ENCODE results near the gene RBM15.

Gene RBM15

GRCh38 chr1:110341872-110342331 is 2.7 kb downstream of the RBM15 start:
- H3K9ac ChIP-seq (ENCODE audit: low read length), result no peak overlapping the region
- peaks cover 18 to 21% of the 10 kb centered on the region in 2 experiments for H3K4me1 ChIP-seq (ENCODE audit: control insufficient read depth in 1 of 2, insufficient read depth in 2 of 2, low read length in 2 of 2)
- no peak for DNase-seq
- no peak overlapping the region for H2BK120ac ChIP-seq (ENCODE audit: insufficient read depth, low read length, poor library complexity)
- H3K14ac ChIP-seq (ENCODE audit: low read length), result no peak overlapping the region
- no CpG with 5 or more reads among the region's 9 CpGs for WGBS (ENCODE audit: extremely low coverage, insufficient coverage, insufficient read length)
- peak overlapping the region; percentile 94 for H3K4ac ChIP-seq (ENCODE audit: low read depth, low read length)
- no peak overlapping the region for H2AFZ ChIP-seq (ENCODE audit: insufficient read depth, low read length, poor library complexity)
- peak overlapping the region; percentile 33 for H3K4me2 ChIP-seq (ENCODE audit: low read length)
- peaks cover 19% of the 10 kb centered on the region in 2 experiments for H3K36me3 ChIP-seq (ENCODE audit: control insufficient read depth in 1 of 2, insufficient read depth in 2 of 2, low read length in 2 of 2)
- peaks cover 17% of the 10 kb centered on the region for H3K79me1 ChIP-seq (ENCODE audit: low read length)
- no peak overlapping the region for H3K27ac ChIP-seq (ENCODE audit: low read depth, low read length)
- no peak overlapping the region for H3K23ac ChIP-seq (ENCODE audit: low read length)
- no peak overlapping the region for H4K91ac ChIP-seq (ENCODE audit: low read depth, low read length)
- no peak overlapping the region for H4K12ac ChIP-seq (ENCODE audit: low read depth, low read length)
- H4K8ac ChIP-seq (ENCODE audit: low read depth, low read length), result no peak overlapping the region
- no peaks in the 10 kb centered on the region for H3K27me3 ChIP-seq (ENCODE audit: insufficient read depth, low read length)
- H2AK5ac ChIP-seq (ENCODE audit: low read length), result no peak overlapping the region
- H3K79me2 ChIP-seq (ENCODE audit: control insufficient read depth, insufficient read depth, low read length, poor library complexity), result peaks cover 35% of the 10 kb centered on the region
- no peak overlapping the region for H3K18ac ChIP-seq (ENCODE audit: low read length)
- no peaks in the 10 kb centered on the region for H3K9me3 ChIP-seq (ENCODE audit: insufficient read depth, low read depth, low read length)
- H3K4me3 ChIP-seq (ENCODE audit: low read depth, low read length), result no peak overlapping the region
- H2BK5ac ChIP-seq (ENCODE audit: low read depth, low read length, poor library complexity), result no peak overlapping the region
- H2BK12ac ChIP-seq (ENCODE audit: low read length), result no peak overlapping the region

GRCh38 chr1:110343249-110343648 is 4.1 kb downstream of the RBM15 start:
- H4K8ac ChIP-seq (ENCODE audit: low read depth, low read length), result no peak overlapping the region
- no peak overlapping the region for H2AFZ ChIP-seq (ENCODE audit: insufficient read depth, low read length, poor library complexity)
- no CpG with 5 or more reads among the region's 2 CpGs for WGBS (ENCODE audit: extremely low coverage, insufficient coverage, insufficient read length)
- H4K91ac ChIP-seq (ENCODE audit: low read depth, low read length), result no peak overlapping the region
- peaks cover 23 to 27% of the 10 kb centered on the region in 2 experiments for H3K36me3 ChIP-seq (ENCODE audit: control insufficient read depth in 1 of 2, insufficient read depth in 2 of 2, low read length in 2 of 2)
- peaks cover 10% of the 10 kb centered on the region for H3K79me1 ChIP-seq (ENCODE audit: low read length)
- H3K4me2 ChIP-seq (ENCODE audit: low read length), result no peak overlapping the region
- H3K14ac ChIP-seq (ENCODE audit: low read length), result no peak overlapping the region
- no peak overlapping the region for H3K27ac ChIP-seq (ENCODE audit: low read depth, low read length)
- H4K12ac ChIP-seq (ENCODE audit: low read depth, low read length), result no peak overlapping the region
- peaks cover 30% of the 10 kb centered on the region for H3K79me2 ChIP-seq (ENCODE audit: control insufficient read depth, insufficient read depth, low read length, poor library complexity)
- H2BK5ac ChIP-seq (ENCODE audit: low read depth, low read length, poor library complexity), result no peak overlapping the region
- H3K9me3 ChIP-seq (ENCODE audit: insufficient read depth, low read depth, low read length), result no peaks in the 10 kb centered on the region
- DNase-seq, result no peak
- no peak overlapping the region for H3K4ac ChIP-seq (ENCODE audit: low read depth, low read length)
- H3K23ac ChIP-seq (ENCODE audit: low read length), result no peak overlapping the region
- H2AK5ac ChIP-seq (ENCODE audit: low read length), result no peak overlapping the region
- no peak overlapping the region for H2BK120ac ChIP-seq (ENCODE audit: insufficient read depth, low read length, poor library complexity)
- no peak overlapping the region for H3K9ac ChIP-seq (ENCODE audit: low read length)
- H3K27me3 ChIP-seq (ENCODE audit: insufficient read depth, low read length), result no peaks in the 10 kb centered on the region
- H3K18ac ChIP-seq (ENCODE audit: low read length), result no peak overlapping the region
- no peak overlapping the region for H2BK12ac ChIP-seq (ENCODE audit: low read length)
- no peak overlapping the region for H3K4me3 ChIP-seq (ENCODE audit: low read depth, low read length)
- H3K4me1 ChIP-seq (ENCODE audit: control insufficient read depth in 1 of 2, insufficient read depth in 2 of 2, low read length in 2 of 2), result peaks cover 16 to 20% of the 10 kb centered on the region in 2 experiments

GRCh38 chr1:110344152-110344551 is 5.0 kb downstream of the RBM15 start:
- Histone ChIP-seq H4K8ac (ENCODE audit: low read depth, low read length) (no peak overlapping the region), H3K4me2 (ENCODE audit: low read length) (no peak overlapping the region), H3K18ac (ENCODE audit: low read length) (no peak overlapping the region), H3K9ac (ENCODE audit: low read length) (no peak overlapping the region), H2AFZ (ENCODE audit: insufficient read depth, low read length, poor library complexity) (no peak overlapping the region), H2BK5ac (ENCODE audit: low read depth, low read length, poor library complexity) (no peak overlapping the region), H3K4me3 (ENCODE audit: low read depth, low read length) (no peak overlapping the region), H3K14ac (ENCODE audit: low read length) (no peak overlapping the region), H3K36me3 (ENCODE audit: control insufficient read depth in 1 of 2, insufficient read depth in 2 of 2, low read length in 2 of 2) (peaks cover 23 to 27% of the 10 kb centered on the region in 2 experiments), H3K27me3 (ENCODE audit: insufficient read depth, low read length) (no peaks in the 10 kb centered on the region), H3K79me2 (ENCODE audit: control insufficient read depth, insufficient read depth, low read length, poor library complexity) (peaks cover 28% of the 10 kb centered on the region), H3K9me3 (ENCODE audit: insufficient read depth, low read depth, low read length) (no peaks in the 10 kb centered on the region), H3K79me1 (ENCODE audit: low read length) (peaks cover 6% of the 10 kb centered on the region), H3K4me1 (ENCODE audit: control insufficient read depth in 1 of 2, insufficient read depth in 2 of 2, low read length in 2 of 2) (peaks cover 16 to 20% of the 10 kb centered on the region in 2 experiments), H3K27ac (ENCODE audit: low read depth, low read length) (no peak overlapping the region), H2BK12ac (ENCODE audit: low read length) (no peak overlapping the region), H3K4ac (ENCODE audit: low read depth, low read length) (peak overlapping the region; percentile 32), H4K12ac (ENCODE audit: low read depth, low read length) (no peak overlapping the region), H4K91ac (ENCODE audit: low read depth, low read length) (no peak overlapping the region), H2BK120ac (ENCODE audit: insufficient read depth, low read length, poor library complexity) (no peak overlapping the region), H3K23ac (ENCODE audit: low read length) (no peak overlapping the region), H2AK5ac (ENCODE audit: low read length) (no peak overlapping the region)
- no peak for DNase-seq
- WGBS (ENCODE audit: extremely low coverage, insufficient coverage, insufficient read length), result no CpG with 5 or more reads among the region's 3 CpGs

- no peak for DNase-seq
- Histone ChIP-seq H2BK5ac (ENCODE audit: low read depth, low read length, poor library complexity) (no peak overlapping the region), H2BK120ac (ENCODE audit: insufficient read depth, low read length, poor library complexity) (no peak overlapping the region), H3K4ac (ENCODE audit: low read depth, low read length) (no peak overlapping the region), H3K36me3 (ENCODE audit: control insufficient read depth in 1 of 2, insufficient read depth in 2 of 2, low read length in 2 of 2) (peaks cover 23 to 27% of the 10 kb centered on the region in 2 experiments), H2AK5ac (ENCODE audit: low read length) (no peak overlapping the region), H3K9me3 (ENCODE audit: insufficient read depth, low read depth, low read length) (no peaks in the 10 kb centered on the region), H3K4me2 (ENCODE audit: low read length) (no peak overlapping the region), H3K4me3 (ENCODE audit: low read depth, low read length) (no peak overlapping the region), H3K4me1 (ENCODE audit: control insufficient read depth in 1 of 2, insufficient read depth in 2 of 2, low read length in 2 of 2) (peaks cover 15 to 19% of the 10 kb centered on the region in 2 experiments), H3K9ac (ENCODE audit: low read length) (no peak overlapping the region), H3K27ac (ENCODE audit: low read depth, low read length) (no peak overlapping the region), H3K79me1 (ENCODE audit: low read length) (no peaks in the 10 kb centered on the region), H4K8ac (ENCODE audit: low read depth, low read length) (no peak overlapping the region), H3K23ac (ENCODE audit: low read length) (no peak overlapping the region), H2AFZ (ENCODE audit: insufficient read depth, low read length, poor library complexity) (no peak overlapping the region), H2BK12ac (ENCODE audit: low read length) (no peak overlapping the region), H3K14ac (ENCODE audit: low read length) (no peak overlapping the region), H3K18ac (ENCODE audit: low read length) (no peak overlapping the region), H4K12ac (ENCODE audit: low read depth, low read length) (no peak overlapping the region), H3K79me2 (ENCODE audit: control insufficient read depth, insufficient read depth, low read length, poor library complexity) (peaks cover 18% of the 10 kb centered on the region), H4K91ac (ENCODE audit: low read depth, low read length) (no peak overlapping the region), H3K27me3 (ENCODE audit: insufficient read depth, low read length) (no peaks in the 10 kb centered on the region)
- WGBS (ENCODE audit: extremely low coverage, insufficient coverage, insufficient read length), result no CpG with 5 or more reads among the region's 3 CpGs
Observed at GRCh38 chr1:110345480-110345879, 6.3 kb downstream of the RBM15 start.
